Mucosa of descending colon (tissue), 3 donors: ENCODE results near the gene KMT5B. TPM values are rescaled to one million over a fixed set of nuclear protein-coding genes. Genes with fewer than 3 reads are reported as not detected.

Experiments used
- ATAC-seq: fragments of 200-7000 bp; cut with Tn5 transposase; one replicate; pipeline ENCODE4 v1.9.1; 2020; ENCODE audit warnings: mild to moderate bottlenecking, moderate library complexity
- DNase-seq, 3 donors: peaks; one replicate each; pipeline ENCODE4 v3.0.0-alpha.2; 2020
- H3K36me3 ChIP-seq: fragments of 200-600 bp; one replicate; pipeline ENCODE4 v1.8.0; 2021; ENCODE audit warnings: low read depth, mild to moderate bottlenecking
- H3K4me1 ChIP-seq: fragments of 200-600 bp; one replicate; pipeline ENCODE4 v1.8.0; 2021; ENCODE audit warnings: low read depth, mild to moderate bottlenecking
- H3K4me3 ChIP-seq: fragments of 200-600 bp; one replicate; pipeline ENCODE4 v1.8.0; 2021; ENCODE audit warnings: mild to moderate bottlenecking
- H3K9me3 ChIP-seq: fragments of 200-600 bp; one replicate; pipeline ENCODE4 v1.8.0; 2021; ENCODE audit warnings: mild to moderate bottlenecking
- intact Hi-C, 2 donors: fragments of 100-400 bp; cut with DNase I in 1 of 2; cut with micrococcal nuclease in 1 of 2; formaldehyde crosslinking; loops; one replicate each; pipeline versions ENCODE4 v1.11.0 to v1.11.1; 2022; cut with DNase I, micrococcal nuclease
- total RNA-seq, 3 donors: library from RNA; stranded (reverse); fragmentation: NEBNext Ultra II Directional in 2 of 3; extraction: Animal tissue kit (Norgen Biotek cat#: 25700) in 2 of 3; gene quantifications; one replicate each; pipeline versions ENCODE4 v1.2.1 to v1.2.4, GENCODE V29; 2021 to 2023
- TF ChIP-seq, protein P1 (sequence below): fragments of 200-600 bp; IDR thresholded peaks from one replicate; pipeline ENCODE4 v1.8.0; 2022; ENCODE audit warnings: antibody characterized with exemption, mild to moderate bottlenecking
- donor health status: DM: no; HTN: no; CAD: no; lungs with moderate emphysema.
- donor health status: DM: no; HTN: no; CAD: no.
- donor health status: DM: no; HTN: yes; CAD: no.

KMT5B gene
- total RNA-seq, 3 donors from 2014 or later, result 56.4 to 71.3 (median 65.1) TPM

DNA sequence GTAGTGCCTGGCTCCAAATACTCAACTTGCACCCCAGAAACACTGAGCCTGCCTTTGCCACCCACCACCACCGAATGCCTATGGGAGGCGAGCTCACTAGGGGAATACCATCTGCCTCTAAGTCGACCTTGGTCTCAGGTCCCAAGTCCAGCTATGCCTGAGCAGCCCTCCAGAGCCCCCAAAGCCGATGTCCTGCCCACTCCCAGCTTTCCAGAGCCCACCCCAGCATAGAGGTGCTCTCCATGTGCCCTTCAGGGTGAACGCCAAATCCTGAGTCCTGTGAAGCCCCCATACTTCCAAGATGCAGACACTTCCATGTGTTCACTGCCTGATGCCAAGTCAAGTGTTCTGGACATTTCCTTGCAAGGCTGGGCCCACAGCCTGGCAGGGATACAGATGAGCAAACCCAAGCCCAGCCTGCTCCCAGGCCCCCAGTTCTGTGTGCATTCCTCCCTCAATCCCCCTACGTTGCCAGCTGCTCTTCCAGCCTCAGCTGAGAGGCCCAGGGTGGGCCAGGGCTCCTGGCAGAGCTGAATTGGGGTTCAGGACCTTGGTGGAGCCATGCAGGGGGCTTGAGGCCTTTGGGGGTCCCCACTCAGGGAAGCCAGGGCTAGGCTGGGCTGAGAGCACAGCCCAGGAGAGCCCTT lies 2.6 kb upstream of the KMT5B start:
- ATAC-seq (no peak), DNase-seq (peak in 2 of 3 donors; percentile 19 to 41)
- Histone ChIP-seq H3K4me3 (no peak overlapping the region), H3K9me3 (no peaks in the 10 kb centered on the region), H3K4me1 (peaks cover 27% of the 10 kb centered on the region), H3K36me3 (no peaks in the 10 kb centered on the region)
- TF ChIP-seq, protein P1, sequence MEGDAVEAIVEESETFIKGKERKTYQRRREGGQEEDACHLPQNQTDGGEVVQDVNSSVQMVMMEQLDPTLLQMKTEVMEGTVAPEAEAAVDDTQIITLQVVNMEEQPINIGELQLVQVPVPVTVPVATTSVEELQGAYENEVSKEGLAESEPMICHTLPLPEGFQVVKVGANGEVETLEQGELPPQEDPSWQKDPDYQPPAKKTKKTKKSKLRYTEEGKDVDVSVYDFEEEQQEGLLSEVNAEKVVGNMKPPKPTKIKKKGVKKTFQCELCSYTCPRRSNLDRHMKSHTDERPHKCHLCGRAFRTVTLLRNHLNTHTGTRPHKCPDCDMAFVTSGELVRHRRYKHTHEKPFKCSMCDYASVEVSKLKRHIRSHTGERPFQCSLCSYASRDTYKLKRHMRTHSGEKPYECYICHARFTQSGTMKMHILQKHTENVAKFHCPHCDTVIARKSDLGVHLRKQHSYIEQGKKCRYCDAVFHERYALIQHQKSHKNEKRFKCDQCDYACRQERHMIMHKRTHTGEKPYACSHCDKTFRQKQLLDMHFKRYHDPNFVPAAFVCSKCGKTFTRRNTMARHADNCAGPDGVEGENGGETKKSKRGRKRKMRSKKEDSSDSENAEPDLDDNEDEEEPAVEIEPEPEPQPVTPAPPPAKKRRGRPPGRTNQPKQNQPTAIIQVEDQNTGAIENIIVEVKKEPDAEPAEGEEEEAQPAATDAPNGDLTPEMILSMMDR, result no peak
- intact Hi-C loops, result no loop called here

GRCh38 chr11:68215087-68215445 lies 2.0 kb upstream of the KMT5B start:
- H3K9me3 ChIP-seq, result no peaks in the 10 kb centered on the region
- peak in 2 of 3 donors; percentile 26 to 38 for DNase-seq
- intact Hi-C loops, result no loop called here
- H3K36me3 ChIP-seq, result no peaks in the 10 kb centered on the region
- no peak overlapping the region for H3K4me3 ChIP-seq
- peaks cover 33% of the 10 kb centered on the region for H3K4me1 ChIP-seq
- ATAC-seq, result no peak
- TF ChIP-seq, protein P1, result no peak

DNA sequence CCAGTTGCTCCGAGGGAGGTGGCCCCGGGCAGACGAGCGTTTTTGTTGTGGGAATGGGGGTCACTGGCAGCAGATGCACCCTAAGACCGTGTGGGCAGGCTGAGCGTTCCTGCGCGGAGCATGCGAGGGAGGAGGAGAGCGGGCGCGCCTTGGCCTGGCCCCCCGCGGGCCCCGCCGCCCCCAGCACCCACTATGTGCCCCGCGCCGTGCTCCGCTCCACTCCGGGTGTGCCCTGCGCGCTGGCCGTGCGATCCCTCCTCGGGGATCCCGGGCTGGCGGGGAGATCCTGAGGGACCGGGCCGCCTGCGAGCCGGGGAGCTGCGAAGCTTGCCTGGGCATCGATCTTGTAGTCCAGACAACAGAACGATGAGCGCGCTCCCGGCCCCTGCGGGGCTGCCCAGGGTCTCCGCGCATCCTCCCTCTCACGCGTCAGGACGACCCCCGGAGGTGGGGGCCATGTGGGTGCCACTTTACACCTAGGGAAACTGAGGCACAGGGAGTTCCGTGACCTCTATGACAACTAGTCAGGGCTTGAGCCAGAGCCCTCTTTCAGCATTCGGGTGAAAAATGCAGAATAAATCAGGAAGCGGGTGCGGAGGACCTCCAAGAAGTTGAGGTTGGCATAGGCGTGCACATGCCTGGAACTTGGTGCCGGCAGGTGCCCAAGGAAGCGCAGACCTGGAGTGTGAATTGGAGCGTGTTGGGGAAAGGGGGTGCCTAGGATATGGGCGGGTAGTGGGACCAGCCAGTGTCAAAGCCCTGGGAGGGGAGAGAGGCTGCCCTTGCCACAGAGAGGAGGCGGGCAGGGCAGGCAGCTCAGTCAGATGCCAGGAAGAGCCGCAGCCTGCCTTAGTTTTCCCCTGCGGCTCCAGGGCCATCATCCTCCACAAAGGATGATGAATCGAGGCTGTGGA lies 1.3 kb upstream of the KMT5B start:
- intact Hi-C loops, result no loop called here
- TF ChIP-seq, protein P1, result no peak
- ATAC-seq (peak; percentile 0), DNase-seq (peak; percentile 27 to 78 (median 67))
- Histone ChIP-seq H3K4me1 (peaks cover 39% of the 10 kb centered on the region), H3K9me3 (no peaks in the 10 kb centered on the region), H3K36me3 (no peaks in the 10 kb centered on the region), H3K4me3 (peak overlapping the region; percentile 68)

DNA sequence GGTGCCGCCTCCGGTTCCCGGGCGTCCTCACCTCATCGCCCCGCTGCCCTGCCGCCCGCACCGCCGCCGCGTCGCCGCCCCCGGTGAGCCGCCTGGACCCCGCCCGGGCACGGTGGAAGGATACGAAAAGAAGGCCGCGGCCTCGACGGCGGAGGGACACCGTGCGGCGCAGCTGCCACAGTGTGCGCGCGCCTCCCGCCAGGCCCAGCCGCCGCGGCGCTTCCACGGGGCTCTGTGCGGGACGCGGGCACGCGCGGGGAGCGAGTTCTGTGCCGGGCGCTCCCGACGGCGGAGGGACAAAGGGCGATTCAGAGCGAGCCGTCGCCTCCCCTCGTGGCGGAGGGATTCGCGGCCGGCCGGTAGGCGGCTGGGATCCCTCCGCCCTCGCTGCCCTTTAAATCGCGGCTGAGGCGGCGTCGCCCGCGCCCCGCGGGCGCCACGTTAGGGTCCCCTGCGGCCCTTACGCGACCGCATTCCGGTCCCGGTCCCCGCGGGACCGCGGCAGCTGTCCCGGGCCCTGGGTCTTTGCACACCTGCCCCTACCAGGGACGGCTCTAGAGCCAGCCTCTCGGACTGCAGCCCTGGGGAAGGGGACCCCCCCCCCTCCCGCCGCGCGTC lies 568 bp upstream of the KMT5B start:
- TF ChIP-seq, protein P1, result no peak
- H3K4me3 ChIP-seq, result peak overlapping the region; percentile 68
- ATAC-seq (peak; percentile 75), DNase-seq (peak; percentile 86 to 91 (median 90))
- no peaks in the 10 kb centered on the region for H3K9me3 ChIP-seq
- no peaks in the 10 kb centered on the region for H3K36me3 ChIP-seq
- intact Hi-C loops, result no loop called here
- peaks cover 47% of the 10 kb centered on the region for H3K4me1 ChIP-seq

DNA sequence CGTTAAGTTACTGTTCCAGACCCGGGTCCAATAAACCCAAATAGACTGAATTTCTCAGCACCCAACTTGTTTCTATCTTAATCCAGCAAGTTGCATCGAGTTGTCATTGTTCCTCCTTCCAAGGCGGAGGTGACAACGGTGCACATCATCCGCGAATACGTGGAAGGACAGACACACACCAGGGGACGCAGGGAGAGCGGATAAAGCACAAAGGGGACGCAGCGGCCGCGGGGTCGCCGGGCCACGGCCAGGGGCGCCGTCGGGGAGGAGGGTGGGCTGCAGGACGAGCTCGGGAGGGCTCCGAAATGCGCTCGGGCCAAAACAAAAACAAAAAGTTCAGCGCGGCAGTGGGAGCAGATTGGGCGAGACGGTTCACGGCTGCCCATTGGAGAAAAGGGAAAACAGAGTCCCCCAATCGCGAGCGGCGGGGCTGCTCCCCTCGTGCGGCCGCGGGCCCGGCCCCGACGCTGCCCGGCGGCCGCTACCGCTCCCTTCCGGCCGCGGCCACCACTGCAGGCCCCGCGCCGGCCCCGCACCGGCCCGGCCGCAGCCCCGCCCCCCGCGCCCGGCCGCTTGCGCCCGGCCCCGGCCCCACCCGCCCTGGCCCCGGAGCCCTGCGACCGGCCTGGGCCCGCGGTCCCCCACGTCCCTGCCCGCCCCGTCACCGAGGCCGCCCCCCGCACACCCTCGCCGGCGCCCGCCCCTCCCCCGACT lies 518 bp downstream of the KMT5B start:
- Histone ChIP-seq H3K4me3 (peak overlapping the region; percentile 68), H3K9me3 (no peaks in the 10 kb centered on the region), H3K4me1 (peaks cover 53% of the 10 kb centered on the region), H3K36me3 (no peaks in the 10 kb centered on the region)
- TF ChIP-seq, protein P1, result no peak
- intact Hi-C loops, result no loop called here
- DNase-seq (peak; percentile 69 to 80 (median 80)), ATAC-seq (peak; percentile 55)
